ENCODE measurements around the gene CD72. TPM values are rescaled to one million over a fixed set of nuclear protein-coding genes. Genes with fewer than 3 reads are reported as not detected.
"Not testable (repeated sequence)": the region's sequence is repeated elsewhere in the genome, so short reads cannot be mapped to it uniquely, and the experiment has no call there.

CD72 gene
- total and polyA plus RNA-seq, 4 experiments from 2014 or later, result 1.4 to 6.5 (median 3.1) TPM

DNA sequence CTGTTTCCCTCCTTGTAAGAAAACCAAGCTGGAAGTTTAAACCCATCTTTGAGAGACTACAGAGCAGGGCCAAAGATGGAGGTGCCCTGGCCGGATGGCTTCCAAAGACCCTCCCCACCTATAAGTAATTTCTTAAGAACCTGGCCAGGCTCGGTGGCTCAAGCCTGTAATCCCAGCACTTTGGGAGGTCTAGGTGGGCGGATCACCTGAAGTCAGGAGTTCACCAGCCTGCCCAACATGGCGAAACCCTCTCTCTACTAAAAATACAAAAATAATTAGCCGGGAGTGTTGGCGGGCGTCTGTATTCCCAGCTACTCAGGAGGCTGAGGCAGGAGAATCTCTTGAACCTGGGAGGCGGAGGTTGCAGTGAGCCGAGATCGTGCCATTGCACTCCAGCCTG is 27.5 kb upstream of the CD72 start:
- CTCF ChIA-PET (ENCODE audit: partially characterized antibody), result interaction anchor here (1.0 to 19.4 kb wide), 15 partner anchors 10 to 529 kb away, joined by 3 to 260 read pairs (median 15); partner anchors contain the start of genes ARHGEF39, CA9, CCDC107 and CREB3
- Histone ChIP-seq H3K27ac (ENCODE audit: low read depth, low read length) (peak overlapping the region; percentile 88), H3K4me1 (ENCODE audit: insufficient read depth, low read length) (peaks cover 46% of the 10 kb centered on the region), H3K4me3 (ENCODE audit: low read length in 2 of 2) (peak overlapping the region; percentile 78 to 96)
- intact Hi-C loops (cut with micrococcal nuclease), result loop anchor here (1.0 to 5.0 kb wide), 8 partner anchors 12 to 528 kb away; partner anchors contain the start of genes ATOSB, CREB3, GBA2 and RGP1
- not testable (repeated sequence) for H3K27me3 ChIP-seq (ENCODE audit: insufficient read depth, low read length); H3K9me3 ChIP-seq (ENCODE audit: control insufficient read depth in 1 of 2, low read length in 2 of 2); H3K27me3 Mint-ChIP-seq; DNase-seq; H3K9me3 Mint-ChIP-seq; H3K36me3 ChIP-seq (ENCODE audit: insufficient read depth, low read length)
- H3K36me3 Mint-ChIP-seq, result peaks cover 14 to 27% of the 10 kb centered on the region in 2 donors
- POLR2A ChIA-PET (ENCODE audit: partially characterized antibody), result interaction anchor here (0.9 to 10.7 kb wide), 13 partner anchors 10 to 549 kb away, joined by 3 to 420 read pairs (median 27); partner anchors contain the start of genes ARHGEF39, CCDC107, CD72 and CREB3
- peak overlapping the region; percentile 93 to 98 (median 94) for H3K4me3 Mint-ChIP-seq
- H3K4me1 Mint-ChIP-seq, result peaks cover 23 to 81% (median 41%) of the 10 kb centered on the region in 4 donors
- H3K27ac Mint-ChIP-seq, result peak overlapping the region; percentile 89 to 99 (median 97)

DNA sequence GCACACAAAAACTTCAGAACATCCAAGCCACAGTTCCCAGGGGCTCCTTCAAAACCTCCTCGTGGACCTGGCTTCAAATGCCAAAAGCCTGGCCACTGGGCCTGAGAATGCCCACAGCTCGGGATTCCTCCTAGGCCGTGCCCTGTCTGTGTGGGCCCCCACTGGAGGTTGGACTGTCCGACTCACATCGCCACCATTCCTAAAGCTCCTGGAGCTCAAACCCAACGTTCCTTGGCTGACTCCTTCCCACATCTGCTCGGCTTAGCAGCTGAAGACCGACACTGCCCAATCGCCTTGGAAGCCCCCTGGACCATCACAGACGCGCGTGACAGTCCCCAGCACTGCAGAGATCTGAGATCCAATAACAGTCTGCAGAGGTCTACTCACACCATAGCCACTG is 24.8 kb upstream of the CD72 start:
- H3K4me3 Mint-ChIP-seq, result no peak overlapping the region
- peaks cover 23 to 76% (median 44%) of the 10 kb centered on the region in 4 donors for H3K4me1 Mint-ChIP-seq
- H3K36me3 Mint-ChIP-seq, result peaks cover 15 to 18% of the 10 kb centered on the region in 2 donors
- DNase-seq, result no peak
- POLR2A ChIA-PET (ENCODE audit: partially characterized antibody), result interaction anchor here (10.6 to 10.7 kb wide), 2 partner anchors 18 to 25 kb away, joined by 148 to 420 read pairs; partner anchors contain the start of genes ARHGEF39, CCDC107, CD72 and RMRP
- H3K27me3 Mint-ChIP-seq, result no peaks in the 10 kb centered on the region
- Histone ChIP-seq H3K4me3 (ENCODE audit: low read length in 2 of 2) (no peak overlapping the region), H3K4me1 (ENCODE audit: insufficient read depth, low read length) (peaks cover 45% of the 10 kb centered on the region), H3K9me3 (ENCODE audit: control insufficient read depth in 1 of 2, low read length in 2 of 2) (no peaks in the 10 kb centered on the region), H3K27me3 (ENCODE audit: insufficient read depth, low read length) (no peaks in the 10 kb centered on the region), H3K36me3 (ENCODE audit: insufficient read depth, low read length) (no peaks in the 10 kb centered on the region), H3K27ac (ENCODE audit: low read depth, low read length) (no peak overlapping the region)
- intact Hi-C loops (cut with micrococcal nuclease), result no loop called here
- H3K9me3 Mint-ChIP-seq, result no peaks in the 10 kb centered on the region
- CTCF ChIA-PET (ENCODE audit: partially characterized antibody), result interaction anchor here (10.7 kb wide), 1 partner anchor 20 kb away, joined by 260 read pairs; the partner anchor contains the start of genes ARHGEF39, CCDC107 and RMRP
- H3K27ac Mint-ChIP-seq, result peak overlapping the region in 3 of 7 donors; percentile 16 to 77 (median 29)

DNA sequence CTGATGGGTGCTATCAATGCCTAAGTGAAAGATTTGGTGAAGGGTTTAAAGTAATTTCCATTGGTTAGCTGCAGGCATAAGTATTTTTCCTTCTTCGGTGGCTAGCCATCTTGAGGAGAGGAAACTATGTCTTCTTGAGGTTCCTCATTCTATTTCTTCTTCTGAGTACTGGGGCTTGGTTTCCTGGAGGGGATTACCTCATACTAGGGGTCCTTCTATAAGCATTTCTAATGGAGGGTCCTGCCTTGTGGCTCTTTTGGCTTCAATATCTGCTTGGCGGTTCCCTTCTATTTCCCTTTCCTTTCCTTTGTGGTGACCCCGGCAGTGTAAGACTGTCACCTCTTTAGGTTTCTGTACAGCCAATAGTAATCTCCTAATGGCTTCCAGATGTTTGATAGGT is 23.3 kb upstream of the CD72 start:
- H3K36me3 Mint-ChIP-seq, result peaks cover 11 to 15% of the 10 kb centered on the region in 2 donors
- POLR2A ChIA-PET (ENCODE audit: partially characterized antibody), result interaction anchor here (2.5 to 10.7 kb wide), 2 partner anchors 9 to 23 kb away, joined by 6 to 148 read pairs; partner anchors contain the start of genes CD72 and SIT1
- H3K27me3 ChIP-seq (ENCODE audit: insufficient read depth, low read length); H3K36me3 ChIP-seq (ENCODE audit: insufficient read depth, low read length); DNase-seq; H3K4me3 Mint-ChIP-seq; intact Hi-C loops (cut with micrococcal nuclease); H3K27ac ChIP-seq (ENCODE audit: low read depth, low read length); H3K9me3 Mint-ChIP-seq; H3K4me3 ChIP-seq (ENCODE audit: low read length in 2 of 2); H3K27me3 Mint-ChIP-seq; H3K9me3 ChIP-seq (ENCODE audit: control insufficient read depth in 1 of 2, low read length in 2 of 2): not testable (repeated sequence)
- peak overlapping the region in 2 of 7 donors; percentile 29 to 42 for H3K27ac Mint-ChIP-seq
- CTCF ChIA-PET (ENCODE audit: partially characterized antibody), result interaction anchor here (1.6 to 2.3 kb wide), 2 partner anchors 30 to 35 kb away, joined by 3 to 7 read pairs; no protein-coding TSS in a partner anchor
- H3K4me1 ChIP-seq (ENCODE audit: insufficient read depth, low read length), result peaks cover 43% of the 10 kb centered on the region
- H3K4me1 Mint-ChIP-seq, result peaks cover 22 to 76% (median 47%) of the 10 kb centered on the region in 4 donors

DNA sequence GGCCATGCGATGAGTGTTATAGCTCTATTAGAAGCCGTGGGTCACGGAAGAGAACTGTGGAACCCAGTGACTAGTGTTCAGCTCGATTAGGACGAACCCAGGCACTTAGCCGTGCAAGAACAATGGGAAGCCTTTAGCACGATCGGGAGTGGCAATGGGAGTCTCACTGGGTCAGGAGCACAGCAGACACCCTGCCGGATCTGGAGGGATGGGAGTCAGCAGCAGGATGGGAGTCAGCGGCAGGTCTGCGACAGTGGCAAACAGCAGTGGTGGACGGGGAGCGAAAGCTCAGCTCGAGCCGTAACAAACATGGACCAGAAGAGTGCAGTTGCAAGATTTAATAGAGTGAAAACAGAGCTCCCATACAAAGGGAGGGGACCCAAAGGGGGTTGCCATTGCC is 22.2 kb upstream of the CD72 start:
- peaks cover 44% of the 10 kb centered on the region for H3K4me1 ChIP-seq (ENCODE audit: insufficient read depth, low read length)
- peak overlapping the region in 2 of 8 donors; percentile 20 to 57 for H3K4me3 Mint-ChIP-seq
- H3K9me3 ChIP-seq (ENCODE audit: control insufficient read depth in 1 of 2, low read length in 2 of 2); H3K27me3 Mint-ChIP-seq; H3K27me3 ChIP-seq (ENCODE audit: insufficient read depth, low read length); H3K27ac ChIP-seq (ENCODE audit: low read depth, low read length); H3K9me3 Mint-ChIP-seq; DNase-seq; H3K36me3 ChIP-seq (ENCODE audit: insufficient read depth, low read length); intact Hi-C loops (cut with micrococcal nuclease); H3K4me3 ChIP-seq (ENCODE audit: low read length in 2 of 2): not testable (repeated sequence)
- peaks cover 7 to 15% of the 10 kb centered on the region in 2 donors for H3K36me3 Mint-ChIP-seq
- peak overlapping the region in 2 of 7 donors; percentile 18 to 35 for H3K27ac Mint-ChIP-seq
- ChIA-PET CTCF (ENCODE audit: partially characterized antibody) (interaction anchor here (1.0 to 3.5 kb wide), 6 partner anchors 18 to 56 kb away, joined by 3 to 11 read pairs (median 4); partner anchors contain the start of genes ARHGEF39, CCDC107 and RMRP), POLR2A (ENCODE audit: partially characterized antibody) (interaction anchor here (2.5 kb wide), 1 partner anchor 10 kb away, joined by 6 read pairs; the partner anchor contains the start of gene SIT1)
- peaks cover 23 to 76% (median 47%) of the 10 kb centered on the region in 4 donors for H3K4me1 Mint-ChIP-seq

DNA sequence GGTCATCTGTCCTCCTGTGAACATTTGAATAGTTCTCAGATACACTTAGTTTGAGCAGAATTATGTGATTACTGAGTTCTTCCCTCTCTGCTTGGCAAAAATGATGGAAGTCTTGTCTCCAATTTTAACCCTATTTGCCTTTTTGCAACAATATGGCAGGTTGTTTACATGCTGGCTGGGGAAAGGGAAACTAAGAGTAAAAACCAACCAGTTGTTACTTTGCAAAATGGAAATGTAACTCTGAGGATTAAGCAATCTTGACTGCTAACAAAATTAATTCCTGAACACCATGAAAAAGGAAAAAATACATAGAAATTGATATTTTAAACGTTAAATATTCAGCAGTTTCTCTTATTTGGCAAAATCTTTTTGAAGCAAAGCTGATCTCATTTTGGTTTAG is 21.4 kb upstream of the CD72 start:
- Mint-ChIP-seq H3K27me3 (no peaks in the 10 kb centered on the region), H3K4me3 (peak overlapping the region in 4 of 8 donors; percentile 6 to 72 (median 30)), H3K27ac (peak overlapping the region in 5 of 7 donors; percentile 53 to 85 (median 75)), H3K36me3 (peaks cover 7 to 15% of the 10 kb centered on the region in 2 donors), H3K9me3 (no peaks in the 10 kb centered on the region), H3K4me1 (peaks cover 25 to 77% (median 48%) of the 10 kb centered on the region in 4 donors)
- no peak overlapping the region for H3K27ac ChIP-seq (ENCODE audit: low read depth, low read length)
- H3K4me1 ChIP-seq (ENCODE audit: insufficient read depth, low read length), result peaks cover 36% of the 10 kb centered on the region
- no peak overlapping the region for H3K4me3 ChIP-seq (ENCODE audit: low read length in 2 of 2)
- H3K27me3 ChIP-seq (ENCODE audit: insufficient read depth, low read length), result no peaks in the 10 kb centered on the region
- no peaks in the 10 kb centered on the region for H3K36me3 ChIP-seq (ENCODE audit: insufficient read depth, low read length)
- no peak for DNase-seq
- CTCF ChIA-PET (ENCODE audit: partially characterized antibody), result interaction anchor here (1.0 to 3.5 kb wide), 6 partner anchors 19 to 56 kb away, joined by 3 to 11 read pairs (median 4); partner anchors contain the start of genes ARHGEF39, CCDC107 and RMRP
- no peaks in the 10 kb centered on the region for H3K9me3 ChIP-seq (ENCODE audit: control insufficient read depth in 1 of 2, low read length in 2 of 2)
- intact Hi-C loops (cut with micrococcal nuclease), result no loop called here
- POLR2A ChIA-PET (ENCODE audit: partially characterized antibody), result interaction anchor here (0.7 to 2.5 kb wide), 3 partner anchors 11 to 93 kb away, joined by 3 to 6 read pairs (median 5); partner anchors contain the start of genes CREB3, SIT1 and TLN1

DNA sequence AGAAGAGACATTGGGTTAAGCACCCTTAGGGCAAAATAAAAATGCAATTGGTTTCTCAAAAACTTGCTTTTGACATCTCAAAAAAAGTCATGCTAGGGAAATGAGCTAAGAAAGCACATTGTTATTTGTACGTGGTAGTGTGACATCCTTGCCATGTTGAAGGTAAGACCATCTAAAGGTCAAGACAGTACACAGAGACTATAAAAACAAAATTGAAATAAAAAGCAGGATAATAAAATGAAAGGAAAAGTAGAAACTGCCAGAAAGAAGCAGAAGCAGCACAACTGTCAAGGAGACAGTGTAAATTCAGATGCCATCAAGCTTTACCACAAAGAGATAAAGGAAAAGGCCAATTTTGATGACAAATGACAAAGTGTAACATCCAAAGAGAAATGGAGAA is 21.0 kb upstream of the CD72 start:
- POLR2A ChIA-PET (ENCODE audit: partially characterized antibody), result interaction anchor here (0.7 to 2.5 kb wide), 3 partner anchors 11 to 93 kb away, joined by 3 to 6 read pairs (median 5); partner anchors contain the start of genes CREB3, SIT1 and TLN1
- H3K9me3 ChIP-seq (ENCODE audit: control insufficient read depth in 1 of 2, low read length in 2 of 2); H3K4me3 ChIP-seq (ENCODE audit: low read length in 2 of 2); intact Hi-C loops (cut with micrococcal nuclease); H3K9me3 Mint-ChIP-seq; H3K27ac ChIP-seq (ENCODE audit: low read depth, low read length); H3K27me3 ChIP-seq (ENCODE audit: insufficient read depth, low read length); H3K36me3 ChIP-seq (ENCODE audit: insufficient read depth, low read length); H3K27me3 Mint-ChIP-seq: not testable (repeated sequence)
- Mint-ChIP-seq H3K4me1 (peaks cover 22 to 75% (median 47%) of the 10 kb centered on the region in 4 donors), H3K4me3 (peak overlapping the region in 5 of 8 donors; percentile 28 to 72 (median 35)), H3K36me3 (peaks cover 5 to 15% of the 10 kb centered on the region in 2 donors), H3K27ac (peak overlapping the region in 6 of 7 donors; percentile 15 to 85 (median 72))
- peak in 1 of 5 donors; percentile 24 for DNase-seq
- CTCF ChIA-PET (ENCODE audit: partially characterized antibody), result interaction anchor here (0.7 to 3.5 kb wide), 4 partner anchors 19 to 58 kb away, joined by 3 to 11 read pairs (median 4); partner anchors contain the start of genes CCDC107 and RMRP
- peaks cover 32% of the 10 kb centered on the region for H3K4me1 ChIP-seq (ENCODE audit: insufficient read depth, low read length)

DNA sequence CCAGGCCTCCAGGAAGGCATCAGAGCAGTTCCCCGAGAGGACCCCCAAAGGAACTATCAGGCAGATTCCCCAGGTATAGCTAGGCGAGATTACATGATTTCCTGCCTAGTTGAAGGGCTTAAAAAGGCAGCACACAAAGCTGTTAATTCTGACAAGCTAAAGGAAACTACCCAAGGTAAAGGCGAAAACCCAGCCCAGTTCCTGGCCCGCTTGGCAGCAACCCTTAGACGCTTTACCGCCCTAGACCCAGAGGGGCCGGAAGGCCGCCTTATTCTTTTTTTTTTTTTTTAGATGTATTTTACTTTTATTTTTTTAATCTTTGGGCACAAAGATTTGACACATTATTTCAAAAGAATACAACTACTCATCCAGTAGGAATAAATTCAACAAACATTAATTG is 20.5 kb upstream of the CD72 start:
- DNase-seq, result peak; percentile 41 to 49 (median 46)
- H3K27ac ChIP-seq (ENCODE audit: low read depth, low read length); H3K27me3 ChIP-seq (ENCODE audit: insufficient read depth, low read length); H3K9me3 ChIP-seq (ENCODE audit: control insufficient read depth in 1 of 2, low read length in 2 of 2); H3K4me3 ChIP-seq (ENCODE audit: low read length in 2 of 2); intact Hi-C loops (cut with micrococcal nuclease); H3K36me3 ChIP-seq (ENCODE audit: insufficient read depth, low read length); H3K27me3 Mint-ChIP-seq; H3K9me3 Mint-ChIP-seq: not testable (repeated sequence)
- Mint-ChIP-seq H3K4me3 (peak overlapping the region in 6 of 8 donors; percentile 46 to 76 (median 53)), H3K4me1 (peaks cover 22 to 74% (median 47%) of the 10 kb centered on the region in 4 donors), H3K27ac (peak overlapping the region in 6 of 7 donors; percentile 48 to 85 (median 64)), H3K36me3 (peaks cover 5 to 15% of the 10 kb centered on the region in 2 donors)
- CTCF ChIA-PET (ENCODE audit: partially characterized antibody), result interaction anchor here (0.7 to 3.5 kb wide), 5 partner anchors 8 to 58 kb away, joined by 3 to 11 read pairs (median 5); partner anchors contain the start of genes CCDC107 and RMRP
- POLR2A ChIA-PET (ENCODE audit: partially characterized antibody), result interaction anchor here (0.7 to 2.5 kb wide), 3 partner anchors 12 to 94 kb away, joined by 3 to 6 read pairs (median 5); partner anchors contain the start of genes CREB3, SIT1 and TLN1
- peaks cover 32% of the 10 kb centered on the region for H3K4me1 ChIP-seq (ENCODE audit: insufficient read depth, low read length)

Data from CD4-positive, alpha-beta memory T cell (primary cell).